Liver (tissue), 9 donors: ENCODE measurements around the gene VPS72. TPM values are rescaled to one million over a fixed set of nuclear protein-coding genes. Genes with fewer than 3 reads are reported as not detected.

Experiments used
- DNase-seq: peaks from one replicate; pipeline ENCODE4 v3.0.0-alpha.2; 2017; ENCODE audit warnings: low spot score
- H3K27ac ChIP-seq, 2 donors: one replicate each; pipeline ENCODE4 v1.7.0; 2013; ENCODE audit warnings: inconsistent platforms in 2 of 2, low read length in 2 of 2, control low read depth in 1 of 2, low read depth in 1 of 2, mild to moderate bottlenecking in 1 of 2
- H3K27me3 ChIP-seq, 4 donors: one replicate each; pipeline versions ENCODE4 v1.6.1 to v1.7.0; 2013; ENCODE audit warnings: low read length in 3 of 4, inconsistent platforms in 1 of 4, mild to moderate bottlenecking in 1 of 4, moderate library complexity in 1 of 4; ENCODE audit not compliant: control insufficient read depth in 4 of 4, insufficient read depth in 4 of 4
- H3K36me3 ChIP-seq, 4 donors: one replicate each; pipeline versions ENCODE4 v1.6.1 to v1.7.0; 2013; ENCODE audit warnings: low read length in 3 of 4, mild to moderate bottlenecking in 3 of 4, low read depth in 1 of 4, moderate library complexity in 1 of 4; ENCODE audit not compliant: control insufficient read depth in 4 of 4, insufficient read depth in 3 of 4
- H3K4me1 ChIP-seq, 4 donors: one replicate each; pipeline versions ENCODE4 v1.6.1 to v1.7.0; 2013; ENCODE audit warnings: low read length in 3 of 4, mild to moderate bottlenecking in 3 of 4, moderate library complexity in 1 of 4; ENCODE audit not compliant: control insufficient read depth in 4 of 4, insufficient read depth in 4 of 4
- H3K4me3 ChIP-seq, 3 donors: one replicate each; pipeline versions ENCODE4 v1.6.1 to v1.7.0; 2013; ENCODE audit warnings: low read length in 3 of 3, control low read depth in 1 of 3, low read depth in 1 of 3, mild to moderate bottlenecking in 1 of 3
- H3K9ac ChIP-seq, 2 donors: one replicate each; pipeline ENCODE4 v1.7.0; 2013; ENCODE audit warnings: low read length in 2 of 2, mild to moderate bottlenecking in 2 of 2, moderate library complexity in 2 of 2, control low read depth in 1 of 2, low read depth in 1 of 2
- H3K9me3 ChIP-seq, 4 donors: one replicate each; pipeline versions ENCODE4 v1.6.1 to v1.7.0; 2013; ENCODE audit warnings: low read length in 3 of 4; ENCODE audit not compliant: control insufficient read depth in 4 of 4
- ATF3 ChIP-seq: IDR thresholded peaks from 2 replicates; pipeline ENCODE4 v1.6.1; 2016; ENCODE audit warnings: antibody characterized with exemption
- CTCF ChIP-seq: fragments of 150-350 bp; IDR thresholded peaks from 2 replicates; pipeline ENCODE4 v1.5.1; 2017; ENCODE audit warnings: improper control_type of control experiment, low read depth, low read length; ENCODE audit not compliant: missing input control
- EGR1 ChIP-seq, 2 donors: IDR thresholded peaks; 2 replicates each; pipeline ENCODE4 v1.6.1; 2016 to 2018; ENCODE audit warnings: antibody characterized with exemption in 2 of 2, low read depth in 2 of 2
- FOXA1 ChIP-seq: IDR thresholded peaks from 2 replicates; pipeline ENCODE4 v1.6.1; 2016; ENCODE audit warnings: antibody characterized with exemption
- FOXA2 ChIP-seq: IDR thresholded peaks from 2 replicates; pipeline ENCODE4 v1.6.1; 2016; ENCODE audit warnings: antibody characterized with exemption
- GABPA ChIP-seq, 2 donors: IDR thresholded peaks in 1 of 2; conservative IDR thresholded peaks in 1 of 2; 2 replicates each; pipeline ENCODE4 v1.6.1; 2016; ENCODE audit warnings: antibody characterized with exemption in 2 of 2, mild to moderate bottlenecking in 1 of 2, moderate library complexity in 1 of 2
- HNF4A ChIP-seq, 2 donors: conservative IDR thresholded peaks; 2 replicates each; pipeline ENCODE4 v1.6.1; 2016; ENCODE audit warnings: antibody characterized with exemption in 2 of 2, mild to moderate bottlenecking in 2 of 2
- HNF4G ChIP-seq: IDR thresholded peaks from 2 replicates; pipeline ENCODE4 v1.6.1; 2016; ENCODE audit warnings: antibody characterized with exemption
- JUND ChIP-seq, 2 donors: IDR thresholded peaks; 2 replicates each; pipeline ENCODE4 v1.6.1; 2016; ENCODE audit warnings: antibody characterized with exemption in 2 of 2
- MAX ChIP-seq: IDR thresholded peaks from 2 replicates; pipeline ENCODE4 v1.6.1; 2016; ENCODE audit warnings: antibody characterized with exemption
- NR2F2 ChIP-seq: IDR thresholded peaks from 2 replicates; pipeline ENCODE4 v1.6.1; 2016; ENCODE audit warnings: antibody characterized with exemption
- RAD21 ChIP-seq, 2 donors: IDR thresholded peaks; 2 replicates each; pipeline ENCODE4 v1.6.1; 2016; ENCODE audit warnings: antibody characterized with exemption in 2 of 2, mild to moderate bottlenecking in 2 of 2
- REST ChIP-seq: IDR thresholded peaks from 2 replicates; pipeline ENCODE4 v1.6.1; 2016; ENCODE audit warnings: antibody characterized with exemption, mild to moderate bottlenecking
- RXRA ChIP-seq, 2 donors: IDR thresholded peaks; 2 replicates each; pipeline ENCODE4 v1.6.1; 2017 to 2018; ENCODE audit warnings: antibody characterized with exemption in 2 of 2, mild to moderate bottlenecking in 1 of 2
- SP1 ChIP-seq: IDR thresholded peaks from 2 replicates; pipeline ENCODE4 v1.6.1; 2018; ENCODE audit warnings: antibody characterized with exemption, mild to moderate bottlenecking
- TAF1 ChIP-seq: conservative IDR thresholded peaks from 2 replicates; pipeline ENCODE4 v1.6.1; 2016; ENCODE audit warnings: antibody characterized with exemption, mild to moderate bottlenecking
- YY1 ChIP-seq: IDR thresholded peaks from 2 replicates; pipeline ENCODE4 v1.6.1; 2016; ENCODE audit warnings: antibody characterized with exemption, mild to moderate bottlenecking
- ZBTB33 ChIP-seq: IDR thresholded peaks from 2 replicates; pipeline ENCODE4 v1.6.1; 2016; ENCODE audit warnings: antibody characterized with exemption
- WGBS: extraction: QIAGEN DNeasy Blood & Tissue Kit; methylation state at CpG from one replicate; pipeline ENCODE4 v1.1.7; 2013; 5-methylcytosine and 5-hydroxymethylcytosine counted together
- polyA plus RNA-seq, 2 donors: library from polyadenylated mRNA; stranded (reverse) in 1 of 2; unstranded in 1 of 2; fragments of 200-250 nt in 1 of 2; fragments of >200 nt in 1 of 2; fragmentation: Nextera tagmentation in 1 of 2; extraction: Ambion mirVana in 1 of 2; gene quantifications; one replicate each; pipeline versions ENCODE4 v1.2.1 to v1.2.3, GENCODE V29; 2013 to 2015
- total RNA-seq, 2 donors: library from RNA; depleted of rRNA; stranded (reverse); fragments of >200 nt; gene quantifications; one replicate each; pipeline ENCODE4 v1.2.3, GENCODE V29; 2014
- donor health status: healthy.
- donor health status: healthy.
- donor health status: healthy.
- donor health status: healthy.
- donor health status: healthy.

VPS72 gene
- total and polyA plus RNA-seq, 4 donors = 10.7 to 16.0 (median 11.9) TPM

- TF ChIP-seq CTCF = no peak
- TF ChIP-seq JUND (IDR thresholded peaks at IDR 0.05) = no peak
- TF ChIP-seq RXRA (IDR thresholded peaks at IDR 0.05) = no peak
- TF ChIP-seq ATF3 = no peak
- no peak for TF ChIP-seq HNF4A (conservative IDR thresholded peaks at IDR 0.05)
- TF ChIP-seq GABPA (IDR thresholded peaks at IDR 0.05 in 1 of 2, conservative IDR thresholded peaks at IDR 0.05 in 1 of 2) = no peak
- no peak for TF ChIP-seq FOXA1
- no peak for TF ChIP-seq EGR1 (IDR thresholded peaks at IDR 0.05; ENCODE audit: low read depth in 2 of 2)
Measured at GRCh38 chr1:151137789-151138188, 52.2 kb downstream of the VPS72 start (continued).

- no peak for DNase-seq
- Histone ChIP-seq H3K27ac (no peak overlapping the region), H3K27me3 (no peaks in the 10 kb centered on the region), H3K4me1 (no peaks in the 10 kb centered on the region), H3K9ac (no peak overlapping the region), H3K36me3 (peaks cover 0 to 17% (median 4%) of the 10 kb centered on the region in 4 donors), H3K4me3 (no peak overlapping the region), H3K9me3 (no peaks in the 10 kb centered on the region)
- TF ChIP-seq NR2F2 (no peak), EGR1 (IDR thresholded peaks at IDR 0.05; ENCODE audit: low read depth in 2 of 2) (no peak), RAD21 (IDR thresholded peaks at IDR 0.05) (no peak), HNF4A (conservative IDR thresholded peaks at IDR 0.05) (no peak), JUND (IDR thresholded peaks at IDR 0.05) (no peak), ZBTB33 (no peak), ATF3 (no peak), REST (no peak), FOXA2 (no peak), MAX (no peak), RXRA (IDR thresholded peaks at IDR 0.05) (no peak), SP1 (no peak), GABPA (IDR thresholded peaks at IDR 0.05 in 1 of 2, conservative IDR thresholded peaks at IDR 0.05 in 1 of 2) (no peak), TAF1 (no peak), YY1 (no peak), HNF4G (no peak), CTCF (no peak), FOXA1 (no peak)
- WGBS = 95% methylated on average over 12 of the region's 12 CpGs
Measured at GRCh38 chr1:151135433-151136385, 54.3 kb downstream of the VPS72 start.
